Neural progenitor cell (in vitro differentiated cells): ENCODE results near the gene PHETA1. TPM values are rescaled to one million over a fixed set of nuclear protein-coding genes. Genes with fewer than 3 reads are reported as not detected.

Experiments used
- DNase-seq: peaks from one replicate; pipeline ENCODE4 v3.0.0-alpha.2; 2016; ENCODE audit warnings: low spot score
- H2AFZ ChIP-seq: fragments of 200-600 bp; sonication (generic); replicated peaks from 2 replicates; pipeline ENCODE4 v1.6.1; 2016; ENCODE audit warnings: antibody characterized with exemption
- H3F3A ChIP-seq: fragments of 200-600 bp; sonication (generic); 2 replicates; pipeline ENCODE4 v1.6.1; 2016; ENCODE audit warnings: antibody characterized with exemption, low read depth
- H3K27ac ChIP-seq: fragments of 200-600 bp; sonication (generic); 2 replicates; pipeline ENCODE4 v1.5.1; 2016; ENCODE audit warnings: mild to moderate bottlenecking
- H3K27me3 ChIP-seq: fragments of 200-600 bp; sonication (generic); 2 replicates; pipeline ENCODE4 v1.6.1; 2016; ENCODE audit warnings: mild to moderate bottlenecking, moderate library complexity
- H3K36me3 ChIP-seq: fragments of 200-600 bp; sonication (generic); 2 replicates; pipeline ENCODE4 v1.5.1; 2016
- H3K4me1 ChIP-seq: fragments of 200-600 bp; sonication (generic); 2 replicates; pipeline ENCODE4 v1.6.1; 2016; ENCODE audit warnings: mixed run types
- H3K4me2 ChIP-seq: fragments of 200-600 bp; sonication (generic); 2 replicates; pipeline ENCODE4 v1.6.1; 2016
- H3K4me3 ChIP-seq: fragments of 200-600 bp; sonication (generic); 2 replicates; pipeline ENCODE4 v1.5.1; 2016
- H3K79me2 ChIP-seq: fragments of 200-600 bp; sonication (generic); 2 replicates; pipeline ENCODE4 v1.6.1; 2016; ENCODE audit warnings: low read depth
- H3K9ac ChIP-seq: fragments of 200-600 bp; sonication (generic); 2 replicates; pipeline ENCODE4 v1.6.1; 2016
- H3K9me3 ChIP-seq: fragments of 200-600 bp; sonication (generic); 2 replicates; pipeline ENCODE4 v1.5.1; 2016; ENCODE audit warnings: low read depth
- H4K20me1 ChIP-seq: fragments of 200-600 bp; sonication (generic); 2 replicates; pipeline ENCODE4 v1.6.1; 2016; ENCODE audit warnings: low read depth
- H3K27ac Mint-ChIP-seq: 3 replicates; pipeline ENCODE4 v1.8.0; 2021; ENCODE audit warnings: mixed read lengths
- H3K27me3 Mint-ChIP-seq: 2 replicates; pipeline ENCODE4 v1.8.0; 2022; ENCODE audit warnings: low read depth, mild to moderate bottlenecking, inconsistent platforms, moderate library complexity, mixed read lengths; ENCODE audit not compliant: insufficient read depth
- H3K36me3 Mint-ChIP-seq: 3 replicates; pipeline ENCODE4 v1.8.0; 2021; ENCODE audit warnings: mixed read lengths
- H3K4me1 Mint-ChIP-seq: 3 replicates; pipeline ENCODE4 v1.8.0; 2021; ENCODE audit warnings: mixed read lengths
- H3K4me3 Mint-ChIP-seq: 3 replicates; pipeline ENCODE4 v1.8.0; 2021; ENCODE audit warnings: mild to moderate bottlenecking, moderate library complexity, mixed read lengths
- H3K9me3 Mint-ChIP-seq: 3 replicates; pipeline ENCODE4 v1.8.0; 2020; ENCODE audit warnings: mixed read lengths
- EZH2 ChIP-seq: fragments of 200-600 bp; sonication (generic); IDR thresholded peaks from 2 replicates; pipeline ENCODE4 v1.6.1; 2017; ENCODE audit warnings: antibody characterized with exemption, mild to moderate bottlenecking, moderate library complexity
- EZH2phosphoT487 ChIP-seq: fragments of 200-600 bp; sonication (generic); IDR thresholded peaks from 2 replicates; pipeline ENCODE4 v1.6.1; 2017; ENCODE audit warnings: antibody characterized with exemption
- total RNA-seq: library from RNA; depleted of rRNA; stranded (reverse); fragments of >200 nt; gene quantifications from 2 replicates; pipeline ENCODE4 v1.2.3, GENCODE V29; 2015; ENCODE audit warnings: low replicate concordance
- TF ChIP-seq, protein P1 (sequence below): fragments of 200-600 bp; sonication (generic); IDR thresholded peaks from 2 replicates; pipeline ENCODE4 v1.5.1; 2017; ENCODE audit warnings: antibody characterized with exemption, mild to moderate bottlenecking

Gene PHETA1
- total RNA-seq, 1 donor from 2014 or later = 1.5 TPM

DNA sequence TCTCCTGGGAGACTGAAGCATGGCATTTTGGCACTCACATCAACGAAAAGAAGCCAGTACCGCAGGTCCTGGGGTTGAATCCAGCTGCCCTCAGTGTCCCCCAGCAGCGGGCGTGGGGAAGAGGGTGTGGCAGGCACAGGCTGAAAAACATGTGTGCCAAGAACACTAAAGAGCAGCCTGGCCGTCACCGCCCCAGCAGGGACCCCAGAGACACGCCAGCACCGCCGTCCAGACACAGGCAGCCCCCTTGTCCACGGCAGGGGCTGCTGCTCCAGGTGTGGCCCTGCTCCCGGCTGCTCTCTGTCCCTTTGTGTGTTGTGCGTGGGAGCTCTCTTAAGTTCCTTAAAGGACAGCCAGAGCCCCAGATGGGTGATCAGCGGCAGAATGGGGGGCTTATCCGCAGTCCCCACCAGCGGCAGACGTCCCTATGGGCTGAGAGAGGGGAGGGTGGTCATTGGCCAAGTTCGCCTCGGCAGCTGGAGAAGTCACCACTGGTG lies 556 bp downstream of the PHETA1 start:
- Histone ChIP-seq H3F3A (peaks cover 3% of the 10 kb centered on the region), H3K79me2 (no peaks in the 10 kb centered on the region), H3K4me2 (peak overlapping the region; percentile 88), H2AFZ (peak overlapping the region; percentile 56), H3K4me1 (peaks cover 6% of the 10 kb centered on the region), H4K20me1 (peaks cover 22% of the 10 kb centered on the region), H3K27ac (no peak overlapping the region), H3K4me3 (peak overlapping the region; percentile 66), H3K9ac (peak overlapping the region; percentile 10), H3K9me3 (no peaks in the 10 kb centered on the region), H3K36me3 (no peaks in the 10 kb centered on the region), H3K27me3 (peaks cover 23% of the 10 kb centered on the region)
- Mint-ChIP-seq H3K4me3 (peak overlapping the region; percentile 90), H3K36me3 (peaks cover 7% of the 10 kb centered on the region), H3K9me3 (no peaks in the 10 kb centered on the region), H3K27ac (no peak overlapping the region), H3K27me3 (peaks cover 14% of the 10 kb centered on the region), H3K4me1 (peaks cover 25% of the 10 kb centered on the region)
- peak; percentile 31 for DNase-seq
- TF ChIP-seq, protein P1, sequence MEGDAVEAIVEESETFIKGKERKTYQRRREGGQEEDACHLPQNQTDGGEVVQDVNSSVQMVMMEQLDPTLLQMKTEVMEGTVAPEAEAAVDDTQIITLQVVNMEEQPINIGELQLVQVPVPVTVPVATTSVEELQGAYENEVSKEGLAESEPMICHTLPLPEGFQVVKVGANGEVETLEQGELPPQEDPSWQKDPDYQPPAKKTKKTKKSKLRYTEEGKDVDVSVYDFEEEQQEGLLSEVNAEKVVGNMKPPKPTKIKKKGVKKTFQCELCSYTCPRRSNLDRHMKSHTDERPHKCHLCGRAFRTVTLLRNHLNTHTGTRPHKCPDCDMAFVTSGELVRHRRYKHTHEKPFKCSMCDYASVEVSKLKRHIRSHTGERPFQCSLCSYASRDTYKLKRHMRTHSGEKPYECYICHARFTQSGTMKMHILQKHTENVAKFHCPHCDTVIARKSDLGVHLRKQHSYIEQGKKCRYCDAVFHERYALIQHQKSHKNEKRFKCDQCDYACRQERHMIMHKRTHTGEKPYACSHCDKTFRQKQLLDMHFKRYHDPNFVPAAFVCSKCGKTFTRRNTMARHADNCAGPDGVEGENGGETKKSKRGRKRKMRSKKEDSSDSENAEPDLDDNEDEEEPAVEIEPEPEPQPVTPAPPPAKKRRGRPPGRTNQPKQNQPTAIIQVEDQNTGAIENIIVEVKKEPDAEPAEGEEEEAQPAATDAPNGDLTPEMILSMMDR = no peak

DNA sequence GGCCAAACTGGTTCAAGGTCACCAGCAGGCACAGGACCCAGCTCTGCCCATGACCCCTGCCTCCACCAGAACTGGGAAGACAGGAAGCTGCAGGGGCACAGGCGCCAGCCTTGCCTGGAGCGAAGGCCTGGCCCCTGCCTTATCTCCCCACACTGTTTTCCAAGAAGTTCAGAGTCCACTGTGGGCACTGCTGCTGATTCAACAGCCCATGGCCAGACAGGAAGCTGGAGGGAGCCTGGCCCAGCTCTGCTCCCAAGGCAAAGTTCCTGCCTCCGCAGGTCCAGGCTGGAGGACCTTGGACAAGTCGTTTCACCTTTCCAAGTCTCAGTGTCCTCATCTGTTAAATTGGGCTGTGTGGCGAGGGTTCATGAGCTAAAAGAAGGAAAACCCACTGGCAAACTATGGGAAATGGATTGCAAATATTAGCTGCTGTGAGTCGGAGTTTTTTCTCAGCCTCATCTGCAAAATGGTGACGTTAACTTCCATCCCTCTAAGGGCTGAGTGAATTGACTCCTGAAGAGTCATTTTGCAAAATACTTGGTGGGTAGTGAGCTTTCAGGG lies 1.2 kb downstream of the PHETA1 start:
- peak overlapping the region; percentile 66 for H3K4me3 ChIP-seq
- peaks cover 23% of the 10 kb centered on the region for H3K27me3 ChIP-seq
- no peak overlapping the region for H2AFZ ChIP-seq
- Mint-ChIP-seq H3K27ac (no peak overlapping the region), H3K27me3 (peaks cover 14% of the 10 kb centered on the region), H3K4me3 (peak overlapping the region; percentile 90), H3K36me3 (peaks cover 7% of the 10 kb centered on the region), H3K4me1 (peaks cover 25% of the 10 kb centered on the region), H3K9me3 (no peaks in the 10 kb centered on the region)
- H3K4me1 ChIP-seq = peaks cover 6% of the 10 kb centered on the region
- H3K27ac ChIP-seq = no peak overlapping the region
- TF ChIP-seq EZH2phosphoT487 = no peak
- TF ChIP-seq, protein P1 = no peak
- TF ChIP-seq EZH2 = no peak
- DNase-seq = no peak
- H3K9ac ChIP-seq = no peak overlapping the region
- H4K20me1 ChIP-seq = peaks cover 22% of the 10 kb centered on the region
- peaks cover 3% of the 10 kb centered on the region for H3F3A ChIP-seq
- H3K79me2 ChIP-seq = no peaks in the 10 kb centered on the region
- no peaks in the 10 kb centered on the region for H3K9me3 ChIP-seq
- peak overlapping the region; percentile 88 for H3K4me2 ChIP-seq
- no peaks in the 10 kb centered on the region for H3K36me3 ChIP-seq

DNA sequence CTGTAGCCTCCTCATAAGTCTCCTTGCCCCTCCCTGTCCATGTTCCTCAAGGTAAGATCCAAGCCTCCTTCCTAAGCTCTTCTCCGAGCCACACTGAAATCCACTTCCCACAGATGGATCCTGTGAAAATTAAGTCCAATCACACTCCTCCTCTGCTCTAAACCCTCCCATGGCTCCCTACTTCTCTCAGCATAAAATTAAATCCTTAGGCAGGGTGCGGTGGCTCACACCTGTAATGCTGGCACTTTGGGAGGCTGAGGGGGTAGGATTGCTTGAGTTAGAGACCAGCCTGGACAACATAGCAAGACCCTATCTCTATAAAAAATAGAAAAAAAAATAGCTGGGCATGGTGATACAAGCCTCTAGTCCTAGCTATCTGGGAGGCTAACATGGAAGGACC lies 2.3 kb downstream of the PHETA1 start:
- no peaks in the 10 kb centered on the region for H3K79me2 ChIP-seq
- peaks cover 22% of the 10 kb centered on the region for H4K20me1 ChIP-seq
- Mint-ChIP-seq H3K27me3 (peaks cover 14% of the 10 kb centered on the region), H3K9me3 (no peaks in the 10 kb centered on the region), H3K27ac (no peak overlapping the region), H3K36me3 (peaks cover 7% of the 10 kb centered on the region), H3K4me3 (no peak overlapping the region), H3K4me1 (peaks cover 25% of the 10 kb centered on the region)
- no peak overlapping the region for H3K9ac ChIP-seq
- no peaks in the 10 kb centered on the region for H3K36me3 ChIP-seq
- no peak for DNase-seq
- H3K4me2 ChIP-seq = no peak overlapping the region
- no peak overlapping the region for H3K27ac ChIP-seq
- H3F3A ChIP-seq = peaks cover 3% of the 10 kb centered on the region
- no peaks in the 10 kb centered on the region for H3K9me3 ChIP-seq
- TF ChIP-seq, protein P1 = no peak
- TF ChIP-seq EZH2 = no peak
- no peak for TF ChIP-seq EZH2phosphoT487
- H2AFZ ChIP-seq = no peak overlapping the region
- no peak overlapping the region for H3K4me3 ChIP-seq
- H3K4me1 ChIP-seq = peaks cover 6% of the 10 kb centered on the region
- H3K27me3 ChIP-seq = peaks cover 23% of the 10 kb centered on the region
